Nucleus accumbens (tissue), 56 donors: ENCODE measurements around the gene PRR13.
"Not testable (repeated sequence)": the region's sequence is repeated elsewhere in the genome, so short reads cannot be mapped to it uniquely, and the experiment has no call there.

ENCODE experiments used
- DNase-seq, 56 donors: peaks; one replicate each; lab custom pipeline; 2025; lab: John Stamatoyannopoulos, UW

Gene PRR13

GRCh38 chr12:53431187-53431586, 10.3 kb upstream of the PRR13 start:
- no peak for DNase-seq

GRCh38 chr12:53435326-53435725, 6.2 kb upstream of the PRR13 start:
- DNase-seq = not testable (repeated sequence)

GRCh38 chr12:53439582-53439981, 2.0 kb upstream of the PRR13 start:
- DNase-seq = not testable (repeated sequence)

GRCh38 chr12:53443955-53444354, 2.4 kb downstream of the PRR13 start:
- DNase-seq = no peak

- DNase-seq = not testable (repeated sequence)
Measured at GRCh38 chr12:53444593-53445325, 3.2 kb downstream of the PRR13 start.

GRCh38 chr12:53450936-53451335, 9.4 kb downstream of the PRR13 start:
- no peak for DNase-seq

GRCh38 chr12:53451661-53452158, 10.2 kb downstream of the PRR13 start, which contains the start of gene PCBP2:
Gene PCBP2 (plus strand): TSS chr12:53452102. CDS start chr12:53454801, 2,699 bp downstream.
- peak; percentile 81 to 100 (median 99) for DNase-seq

- DNase-seq = peak in 55 of 56 donors; percentile 37 to 91 (median 82)
Measured at GRCh38 chr12:53452159-53453077, 10.9 kb downstream of the PRR13 start.

GRCh38 chr12:53453953-53454640, 12.6 kb downstream of the PRR13 start:
- no peak for DNase-seq

- no peak for DNase-seq
Measured at GRCh38 chr12:53454707-53455106, 13.2 kb downstream of the PRR13 start.

GRCh38 chr12:53456654-53457366, 15.3 kb downstream of the PRR13 start:
- no peak for DNase-seq

GRCh38 chr12:53459097-53459496, 17.6 kb downstream of the PRR13 start:
- DNase-seq = no peak

- DNase-seq = no peak
Measured at GRCh38 chr12:53461059-53461458, 19.5 kb downstream of the PRR13 start.

- no peak for DNase-seq
Measured at GRCh38 chr12:53461591-53461990, 20.1 kb downstream of the PRR13 start.

GRCh38 chr12:53462935-53463334, 21.4 kb downstream of the PRR13 start:
- no peak for DNase-seq

GRCh38 chr12:53463802-53464560, 22.4 kb downstream of the PRR13 start:
- no peak for DNase-seq

- no peak for DNase-seq
Measured at GRCh38 chr12:53464685-53465418, 23.3 kb downstream of the PRR13 start.

GRCh38 chr12:53465679-53466078, 24.1 kb downstream of the PRR13 start:
- DNase-seq = no peak

- DNase-seq = no peak
Measured at GRCh38 chr12:53466640-53467039, 25.1 kb downstream of the PRR13 start.
